IMR-90 (cell line): ENCODE data around the gene LGALS9. TPM values are rescaled to one million over a fixed set of nuclear protein-coding genes. Genes with fewer than 3 reads are reported as not detected.
A peak's percentile ranks its signal among the peaks of the same experiment; 100 is the strongest.

Experiments used
- ATAC-seq: fragments of 200-7000 bp; cut with Tn5 transposase; 2 replicates; pipeline ENCODE4 v1.9.1; 2020; ENCODE audit warnings: low read depth, mild to moderate bottlenecking, moderate library complexity
- BruUV-seq: library from RNA; stranded (reverse); fragments of 400-500 nt; replicated peaks from 2 replicates; lab custom pipeline; 2021; lab: Mats Ljungman, UMichigan
- CTCF ChIA-PET: fragments of 300-600 bp; formaldehyde crosslinking; extraction: SDS; loops from one replicate; lab custom pipeline; 2021; ENCODE audit warnings: antibody characterized with exemption; lab: Yijun Ruan, JAX
- POLR2A ChIA-PET: fragments of 300-600 bp; sonication (Branson Sonifier 250); formaldehyde crosslinking; loops from one replicate; lab custom pipeline; 2022; ENCODE audit warnings: antibody characterized with exemption; ENCODE audit not compliant: unreplicated experiment; lab: Charles Lee
- DNase-seq: peaks from one replicate; pipeline ENCODE4 v3.0.0; 2013
- H2AFZ ChIP-seq: replicated peaks from 2 replicates; pipeline ENCODE3; 2013; ENCODE audit warnings: low read length, mild to moderate bottlenecking; ENCODE audit not compliant: poor library complexity
- H2AK5ac ChIP-seq: 2 replicates; pipeline ENCODE4 v1.6.1; 2013; ENCODE audit warnings: low read depth, low read length, inconsistent platforms
- H2AK9ac ChIP-seq: replicated peaks from 2 replicates; pipeline ENCODE3; 2013; ENCODE audit warnings: mild to moderate bottlenecking, low read depth, low read length, moderate library complexity; ENCODE audit not compliant: poor library complexity
- H2BK120ac ChIP-seq: 2 replicates; pipeline ENCODE4 v1.6.1; 2013; ENCODE audit warnings: low read depth, low read length, inconsistent platforms
- H2BK15ac ChIP-seq: 3 replicates; pipeline ENCODE4 v1.6.1; 2013; ENCODE audit warnings: low read depth, low read length, inconsistent platforms
- H2BK20ac ChIP-seq: 2 replicates; pipeline ENCODE4 v1.6.1; 2013; ENCODE audit warnings: low read depth, mild to moderate bottlenecking, inconsistent platforms, low read length, moderate library complexity
- H2BK5ac ChIP-seq: 2 replicates; pipeline ENCODE4 v1.6.1; 2013; ENCODE audit warnings: mild to moderate bottlenecking, low read depth, low read length, inconsistent platforms; ENCODE audit not compliant: poor library complexity, severe bottlenecking
- H3K14ac ChIP-seq: replicated peaks from 2 replicates; pipeline ENCODE4 v1.6.1; 2013; ENCODE audit warnings: low read depth, low read length, inconsistent platforms
- H3K18ac ChIP-seq: 2 replicates; pipeline ENCODE4 v1.6.1; 2013; ENCODE audit warnings: low read depth, low read length, control low read depth
- H3K23ac ChIP-seq: 2 replicates; pipeline ENCODE4 v1.6.1; 2013; ENCODE audit warnings: low read depth, low read length, inconsistent platforms
- H3K27ac ChIP-seq: 2 replicates; pipeline ENCODE4 v1.5.1; 2013; ENCODE audit warnings: mild to moderate bottlenecking, control low read depth, low read length; ENCODE audit not compliant: insufficient read depth
- H3K27me3 ChIP-seq: 2 replicates; pipeline ENCODE4 v1.6.1; 2013; ENCODE audit warnings: low read length; ENCODE audit not compliant: control insufficient read depth, insufficient read depth
- H3K36me3 ChIP-seq: 2 replicates; pipeline ENCODE4 v1.6.1; 2013; ENCODE audit warnings: low read length, mixed read lengths; ENCODE audit not compliant: control insufficient read depth, insufficient read depth
- H3K4ac ChIP-seq: 2 replicates; pipeline ENCODE4 v1.6.1; 2013; ENCODE audit warnings: low read depth, low read length, inconsistent platforms
- H3K4me1 ChIP-seq: 2 replicates; pipeline ENCODE4 v1.6.1; 2013; ENCODE audit warnings: low read length, mixed read lengths; ENCODE audit not compliant: control insufficient read depth, insufficient read depth
- H3K4me2 ChIP-seq: 2 replicates; pipeline ENCODE4 v1.6.1; 2013; ENCODE audit warnings: low read depth, mild to moderate bottlenecking, control low read depth, low read length, moderate library complexity
- H3K4me3 ChIP-seq: 2 replicates; pipeline ENCODE4 v1.5.1; 2013; ENCODE audit warnings: low read depth, mild to moderate bottlenecking, control low read depth, low read length, moderate library complexity; ENCODE audit not compliant: insufficient read depth
- H3K56ac ChIP-seq: 2 replicates; pipeline ENCODE4 v1.6.1; 2013; ENCODE audit warnings: low read length, inconsistent platforms; ENCODE audit not compliant: insufficient read depth; ENCODE audit errors: extremely low read depth
- H3K79me1 ChIP-seq, 2 experiments: 2 replicates each; pipeline ENCODE4 v1.6.1; 2013; ENCODE audit warnings: low read length in 2 of 2, inconsistent platforms in 1 of 2, low read depth in 1 of 2
- H3K9ac ChIP-seq: 2 replicates; pipeline ENCODE4 v1.6.1; 2013; ENCODE audit warnings: low read depth, low read length, control low read depth
- H3K9me1 ChIP-seq: 2 replicates; pipeline ENCODE4 v1.6.1; 2013; ENCODE audit warnings: low read length, inconsistent platforms; ENCODE audit not compliant: insufficient read depth
- H3K9me3 ChIP-seq: 2 replicates; pipeline ENCODE4 v1.6.1; 2013; ENCODE audit warnings: low read length; ENCODE audit not compliant: control insufficient read depth, insufficient read depth
- H4K20me1 ChIP-seq: 2 replicates; pipeline ENCODE4 v1.6.1; 2013; ENCODE audit warnings: low read length, inconsistent platforms; ENCODE audit not compliant: insufficient read depth
- H4K5ac ChIP-seq: 2 replicates; pipeline ENCODE4 v1.6.1; 2013; ENCODE audit warnings: mild to moderate bottlenecking, low read depth, low read length, control low read depth
- H4K8ac ChIP-seq, 2 experiments: 2 replicates each; pipeline ENCODE4 v1.6.1; 2013; ENCODE audit warnings: low read depth in 2 of 2, low read length in 2 of 2, control low read depth in 1 of 2, inconsistent platforms in 1 of 2
- H4K91ac ChIP-seq: 2 replicates; pipeline ENCODE4 v1.6.1; 2013; ENCODE audit warnings: low read depth, low read length, inconsistent platforms; ENCODE audit not compliant: insufficient read depth
- BHLHE40 ChIP-seq: fragments of 150-350 bp; IDR thresholded peaks from 2 replicates; pipeline ENCODE4 v1.6.1; 2016; ENCODE audit warnings: mild to moderate bottlenecking, low read depth, low read length
- CEBPB ChIP-seq: IDR thresholded peaks from 2 replicates; pipeline ENCODE4 v1.6.1; 2012; ENCODE audit warnings: low read depth, low read length, improper control_type of control experiment
- CHD1 ChIP-seq: IDR thresholded peaks from 2 replicates; pipeline ENCODE4 v1.6.1; 2012; ENCODE audit warnings: low read depth, low read length, improper control_type of control experiment
- MAZ ChIP-seq: IDR thresholded peaks from 2 replicates; pipeline ENCODE4 v1.6.1; 2012; ENCODE audit warnings: low read depth, mild to moderate bottlenecking, low read length, improper control_type of control experiment, moderate library complexity, borderline replicate concordance
- POLR2A ChIP-seq: IDR thresholded peaks from 2 replicates; pipeline ENCODE4 v1.6.1; 2012; ENCODE audit warnings: mild to moderate bottlenecking, low read depth, low read length
- RAD21 ChIP-seq: IDR thresholded peaks from 2 replicates; pipeline ENCODE4 v1.6.1; 2012; ENCODE audit warnings: low read length, improper control_type of control experiment
- SMC3 ChIP-seq: fragments of 150-350 bp; IDR thresholded peaks from 2 replicates; pipeline ENCODE4 v1.6.1; 2016; ENCODE audit warnings: low read depth, mild to moderate bottlenecking, antibody characterized with exemption, low read length, moderate library complexity
- WGBS, 2 experiments: methylation state at CpG; one replicate each; pipeline versions ENCODE4 v1.1.5 to v1.1.7; 2013; ENCODE audit warnings: missing lambda C conversion rate in 2 of 2; ENCODE audit not compliant: insufficient read length in 1 of 2; ENCODE audit errors: extremely low coverage in 2 of 2; 5-methylcytosine and 5-hydroxymethylcytosine counted together
- dilution Hi-C: fragments of 300-500 bp; cut with HindIII; formaldehyde crosslinking; loops from one replicate; pipeline ENCODE4 v1.14.3; 2018; ENCODE audit warnings: low sequenced_read_pairs; ENCODE audit not compliant: unreplicated experiment
- in situ Hi-C: fragments of 300-500 bp; cut with MboI; formaldehyde crosslinking; loops from 3 replicates; pipeline ENCODE4 v1.14.3; 2019; ENCODE audit warnings: low sequenced_read_pairs, inconsistent platforms, mixed read lengths
- intact Hi-C: fragments of 100-400 bp; cut with micrococcal nuclease; formaldehyde crosslinking; loops from 2 replicates; pipeline ENCODE4 v1.10.0; 2022
- polyA plus RNA-seq, 3 experiments: library from polyadenylated mRNA; depleted of rRNA; stranded (reverse); fragments of >200 nt; gene quantifications; 2 replicates each; pipeline ENCODE4 v1.2.3, GENCODE V29; 2012; ENCODE audit warnings: low replicate concordance in 1 of 3
- total RNA-seq: library from RNA; depleted of rRNA; stranded (reverse); fragments of >200 nt; gene quantifications from 2 replicates; pipeline ENCODE4 v1.2.3, GENCODE V29; 2012
- TF ChIP-seq, protein P1 (sequence below): fragments of 150-350 bp; IDR thresholded peaks from 2 replicates; pipeline ENCODE4 v1.6.1; 2017; ENCODE audit warnings: mild to moderate bottlenecking, antibody characterized with exemption, low read length, low read depth
- TF ChIP-seq, protein P2 (sequence below): fragments of 150-350 bp; IDR thresholded peaks from 2 replicates; pipeline ENCODE4 v1.6.1; 2016; ENCODE audit warnings: low read depth, mild to moderate bottlenecking, low read length, moderate library complexity, borderline replicate concordance

The LGALS9 gene
- total and polyA plus RNA-seq, 2 of the 4 experiments (the other 2 are of a cell fraction) = 0.54 to 2.5 TPM

DNA sequence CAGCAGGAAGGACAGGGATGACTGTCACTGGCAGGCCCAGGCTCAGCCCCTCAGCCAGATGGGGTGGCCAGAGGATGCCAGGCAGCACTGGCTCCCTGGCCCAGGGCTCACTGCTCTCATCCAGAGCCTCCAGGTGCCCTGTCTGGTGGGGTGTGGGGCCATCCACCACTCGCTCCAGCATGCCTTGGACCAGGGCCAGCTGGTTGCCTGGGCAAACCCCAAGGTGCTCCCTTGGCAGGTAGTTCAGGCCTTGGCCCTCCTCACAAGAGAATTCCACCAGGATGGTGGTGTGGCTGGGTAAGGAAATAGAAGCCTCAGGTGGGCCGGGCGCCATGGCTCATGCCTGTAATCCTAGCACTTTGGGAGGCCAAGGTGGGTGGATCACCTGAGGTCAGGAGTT, 29.4 kb downstream of the LGALS9 start:
- Histone ChIP-seq H3K4me2 (no peak overlapping the region), H3K79me1 (no peaks in the 10 kb centered on the region), H2AK9ac (no peak overlapping the region), H4K91ac (no peak overlapping the region), H3K4me3 (no peak overlapping the region), H2BK15ac (no peak overlapping the region), H2BK20ac (no peak overlapping the region), H2AFZ (peak overlapping the region; percentile 32), H3K27ac (no peak overlapping the region), H2AK5ac (no peak overlapping the region), H3K14ac (no peak overlapping the region), H4K8ac (no peak overlapping the region), H3K9me3 (no peaks in the 10 kb centered on the region), H3K4me1 (no peaks in the 10 kb centered on the region), H3K27me3 (peaks cover 8% of the 10 kb centered on the region; the same call in 1 of the 2 replicates), H2BK120ac (no peak overlapping the region), H2BK5ac (no peak overlapping the region), H3K23ac (no peak overlapping the region), H4K5ac (no peak overlapping the region), H3K56ac (no peak overlapping the region), H3K9me1 (no peaks in the 10 kb centered on the region; the same call in 1 of the 2 replicates), H3K18ac (no peak overlapping the region), H3K4ac (no peak overlapping the region), H3K36me3 (no peaks in the 10 kb centered on the region), H4K20me1 (no peaks in the 10 kb centered on the region), H3K9ac (no peak overlapping the region)
- CTCF ChIA-PET = no interaction called here
- DNase-seq (no peak), ATAC-seq (no peak)
- intact Hi-C loops = no loop called here
- BruUV-seq = no TSS peak
- in situ Hi-C loops = loop anchor here (5.0 kb wide), 2 partner anchors 42 to 87 kb away; no protein-coding TSS in a partner anchor
- POLR2A ChIA-PET = no interaction called here
- WGBS, 2 experiments = no CpG with 5 or more reads among the region's 3 CpGs
- dilution Hi-C loops = no loop called here
- TF ChIP-seq MAZ = no peak
- TF ChIP-seq RAD21 = no peak
- no peak for TF ChIP-seq CEBPB
- TF ChIP-seq POLR2A = no peak
- no peak for TF ChIP-seq BHLHE40
- no peak for TF ChIP-seq SMC3
- no peak for TF ChIP-seq CHD1
- TF ChIP-seq, protein P1, sequence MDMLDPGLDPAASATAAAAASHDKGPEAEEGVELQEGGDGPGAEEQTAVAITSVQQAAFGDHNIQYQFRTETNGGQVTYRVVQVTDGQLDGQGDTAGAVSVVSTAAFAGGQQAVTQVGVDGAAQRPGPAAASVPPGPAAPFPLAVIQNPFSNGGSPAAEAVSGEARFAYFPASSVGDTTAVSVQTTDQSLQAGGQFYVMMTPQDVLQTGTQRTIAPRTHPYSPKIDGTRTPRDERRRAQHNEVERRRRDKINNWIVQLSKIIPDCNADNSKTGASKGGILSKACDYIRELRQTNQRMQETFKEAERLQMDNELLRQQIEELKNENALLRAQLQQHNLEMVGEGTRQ = no peak
- TF ChIP-seq, protein P2, sequence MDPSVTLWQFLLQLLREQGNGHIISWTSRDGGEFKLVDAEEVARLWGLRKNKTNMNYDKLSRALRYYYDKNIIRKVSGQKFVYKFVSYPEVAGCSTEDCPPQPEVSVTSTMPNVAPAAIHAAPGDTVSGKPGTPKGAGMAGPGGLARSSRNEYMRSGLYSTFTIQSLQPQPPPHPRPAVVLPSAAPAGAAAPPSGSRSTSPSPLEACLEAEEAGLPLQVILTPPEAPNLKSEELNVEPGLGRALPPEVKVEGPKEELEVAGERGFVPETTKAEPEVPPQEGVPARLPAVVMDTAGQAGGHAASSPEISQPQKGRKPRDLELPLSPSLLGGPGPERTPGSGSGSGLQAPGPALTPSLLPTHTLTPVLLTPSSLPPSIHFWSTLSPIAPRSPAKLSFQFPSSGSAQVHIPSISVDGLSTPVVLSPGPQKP = no peak
